Loucy (cell line): ENCODE results near the gene RBM17.

Source experiments
- EZH2phosphoT487 ChIP-seq: fragments of 200-600 bp; IDR thresholded peaks from 2 replicates; pipeline ENCODE4 v1.6.1; 2018; ENCODE audit warnings: antibody characterized with exemption, mild to moderate bottlenecking, moderate library complexity, borderline replicate concordance
- TF ChIP-seq, protein P1 (sequence below): fragments of 200-600 bp; sonication (generic); conservative IDR thresholded peaks from 2 replicates; pipeline ENCODE4 v1.5.1; 2014; ENCODE audit warnings: mild to moderate bottlenecking, antibody characterized with exemption, low read length

DNA sequence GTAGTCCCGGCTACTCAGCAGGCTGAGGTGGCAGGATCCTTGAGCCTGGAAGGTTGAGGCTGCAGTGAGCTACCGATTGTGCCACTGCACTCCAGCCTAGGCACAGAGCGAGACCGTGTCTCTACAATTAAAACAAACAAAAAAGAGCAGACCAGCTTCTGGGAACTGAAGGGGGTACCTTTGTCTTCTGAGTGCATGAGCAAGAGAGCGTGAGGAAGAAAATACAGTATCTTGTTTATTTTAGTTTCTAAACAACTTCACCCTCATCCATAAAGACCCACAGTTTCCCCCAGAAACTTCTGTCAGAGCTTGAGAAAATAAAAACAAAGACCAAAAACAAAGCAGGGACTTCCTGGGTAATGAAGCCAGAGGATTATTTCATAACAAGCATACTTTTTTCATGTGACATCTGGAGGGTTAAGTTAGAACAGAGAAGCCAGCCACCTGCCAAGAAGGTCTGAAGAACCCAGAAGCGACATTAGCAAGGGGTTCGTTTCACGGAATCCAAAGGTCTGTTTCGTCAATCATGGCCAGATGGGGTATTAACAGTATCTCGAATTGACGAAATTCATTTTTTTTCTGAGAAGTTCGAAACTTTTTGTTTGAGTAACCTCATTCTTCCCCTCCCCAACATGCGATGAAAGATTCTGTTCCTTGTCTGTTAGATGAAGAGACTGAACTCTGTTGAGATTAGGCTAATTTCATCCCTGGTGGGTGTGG, 16.5 kb upstream of the RBM17 start:
- no peak for TF ChIP-seq EZH2phosphoT487
- TF ChIP-seq, protein P1, sequence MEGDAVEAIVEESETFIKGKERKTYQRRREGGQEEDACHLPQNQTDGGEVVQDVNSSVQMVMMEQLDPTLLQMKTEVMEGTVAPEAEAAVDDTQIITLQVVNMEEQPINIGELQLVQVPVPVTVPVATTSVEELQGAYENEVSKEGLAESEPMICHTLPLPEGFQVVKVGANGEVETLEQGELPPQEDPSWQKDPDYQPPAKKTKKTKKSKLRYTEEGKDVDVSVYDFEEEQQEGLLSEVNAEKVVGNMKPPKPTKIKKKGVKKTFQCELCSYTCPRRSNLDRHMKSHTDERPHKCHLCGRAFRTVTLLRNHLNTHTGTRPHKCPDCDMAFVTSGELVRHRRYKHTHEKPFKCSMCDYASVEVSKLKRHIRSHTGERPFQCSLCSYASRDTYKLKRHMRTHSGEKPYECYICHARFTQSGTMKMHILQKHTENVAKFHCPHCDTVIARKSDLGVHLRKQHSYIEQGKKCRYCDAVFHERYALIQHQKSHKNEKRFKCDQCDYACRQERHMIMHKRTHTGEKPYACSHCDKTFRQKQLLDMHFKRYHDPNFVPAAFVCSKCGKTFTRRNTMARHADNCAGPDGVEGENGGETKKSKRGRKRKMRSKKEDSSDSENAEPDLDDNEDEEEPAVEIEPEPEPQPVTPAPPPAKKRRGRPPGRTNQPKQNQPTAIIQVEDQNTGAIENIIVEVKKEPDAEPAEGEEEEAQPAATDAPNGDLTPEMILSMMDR = no peak
